Duodenal mucosa (tissue), 2 donors: ENCODE measurements around the gene THSD7A.

Source experiments
- H3K27ac ChIP-seq: one replicate; pipeline ENCODE4 v1.7.0; 2013; ENCODE audit warnings: low read depth, low read length
- H3K27me3 ChIP-seq, 2 donors: one replicate each; pipeline ENCODE4 v1.7.0; 2013; ENCODE audit warnings: low read length in 2 of 2, control low read depth in 1 of 2; ENCODE audit not compliant: insufficient read depth in 2 of 2, control insufficient read depth in 1 of 2
- H3K36me3 ChIP-seq, 2 donors: one replicate each; pipeline ENCODE4 v1.7.0; 2013; ENCODE audit warnings: low read length in 2 of 2, control low read depth in 1 of 2; ENCODE audit not compliant: insufficient read depth in 2 of 2, control insufficient read depth in 1 of 2
- H3K4me1 ChIP-seq, 2 donors: one replicate each; pipeline ENCODE4 v1.7.0; 2013; ENCODE audit warnings: low read length in 2 of 2, control low read depth in 1 of 2; ENCODE audit not compliant: insufficient read depth in 2 of 2, control insufficient read depth in 1 of 2
- H3K4me3 ChIP-seq, 2 donors: one replicate each; pipeline ENCODE4 v1.7.0; 2013; ENCODE audit warnings: low read length in 2 of 2, low read depth in 1 of 2
- H3K9ac ChIP-seq, 2 donors: one replicate each; pipeline ENCODE4 v1.7.0; 2013; ENCODE audit warnings: low read length in 2 of 2, low read depth in 1 of 2
- H3K9me3 ChIP-seq, 2 donors: one replicate each; pipeline ENCODE4 v1.7.0; 2013; ENCODE audit warnings: low read length in 2 of 2, control low read depth in 1 of 2; ENCODE audit not compliant: control insufficient read depth in 1 of 2

The THSD7A gene

GRCh38 chr7:11376529-11376928 is 455.5 kb downstream of the THSD7A start:
- Histone ChIP-seq H3K27ac (no peak overlapping the region), H3K36me3 (no peaks in the 10 kb centered on the region), H3K4me3 (no peak overlapping the region)

GRCh38 chr7:11374629-11375028 is 457.4 kb downstream of the THSD7A start:
- Histone ChIP-seq H3K4me1 (peaks cover 14 to 23% of the 10 kb centered on the region in 2 donors), H3K9me3 (no peaks in the 10 kb centered on the region), H3K27me3 (no peaks in the 10 kb centered on the region), H3K36me3 (no peaks in the 10 kb centered on the region), H3K27ac (no peak overlapping the region), H3K4me3 (no peak overlapping the region), H3K9ac (no peak overlapping the region)

More at GRCh38 chr7:11376529-11376928, 455.5 kb downstream of the THSD7A start:
- no peak overlapping the region for H3K9ac ChIP-seq
- peaks cover 14 to 23% of the 10 kb centered on the region in 2 donors for H3K4me1 ChIP-seq
- no peaks in the 10 kb centered on the region for H3K9me3 ChIP-seq
- no peaks in the 10 kb centered on the region for H3K27me3 ChIP-seq

- Histone ChIP-seq H3K9ac (no peak overlapping the region), H3K27me3 (no peaks in the 10 kb centered on the region), H3K36me3 (no peaks in the 10 kb centered on the region), H3K4me1 (peaks cover 14 to 23% of the 10 kb centered on the region in 2 donors), H3K27ac (no peak overlapping the region), H3K4me3 (no peak overlapping the region), H3K9me3 (no peaks in the 10 kb centered on the region)
These were observed 458.4 kb downstream of the THSD7A start for GRCh38 chr7:11373546-11374142.

GRCh38 chr7:11369696-11370095 is 462.3 kb downstream of the THSD7A start:
- Histone ChIP-seq H3K36me3 (no peaks in the 10 kb centered on the region), H3K4me1 (peaks cover 3 to 9% of the 10 kb centered on the region in 2 donors), H3K27ac (no peak overlapping the region), H3K4me3 (no peak overlapping the region), H3K9me3 (no peaks in the 10 kb centered on the region), H3K9ac (no peak overlapping the region), H3K27me3 (no peaks in the 10 kb centered on the region)

GRCh38 chr7:11366118-11366517 is 465.9 kb downstream of the THSD7A start:
- H3K9me3 ChIP-seq, result no peaks in the 10 kb centered on the region
- no peaks in the 10 kb centered on the region for H3K36me3 ChIP-seq
- H3K4me3 ChIP-seq, result no peak overlapping the region
- no peak overlapping the region for H3K27ac ChIP-seq
- H3K27me3 ChIP-seq, result no peaks in the 10 kb centered on the region
- H3K4me1 ChIP-seq, result no peaks in the 10 kb centered on the region
- no peak overlapping the region for H3K9ac ChIP-seq

- Histone ChIP-seq H3K9me3 (no peaks in the 10 kb centered on the region), H3K27me3 (no peaks in the 10 kb centered on the region), H3K27ac (no peak overlapping the region), H3K36me3 (no peaks in the 10 kb centered on the region), H3K9ac (no peak overlapping the region), H3K4me3 (no peak overlapping the region), H3K4me1 (no peaks in the 10 kb centered on the region)
These were observed 473.4 kb downstream of the THSD7A start for GRCh38 chr7:11358637-11359036.

DNA sequence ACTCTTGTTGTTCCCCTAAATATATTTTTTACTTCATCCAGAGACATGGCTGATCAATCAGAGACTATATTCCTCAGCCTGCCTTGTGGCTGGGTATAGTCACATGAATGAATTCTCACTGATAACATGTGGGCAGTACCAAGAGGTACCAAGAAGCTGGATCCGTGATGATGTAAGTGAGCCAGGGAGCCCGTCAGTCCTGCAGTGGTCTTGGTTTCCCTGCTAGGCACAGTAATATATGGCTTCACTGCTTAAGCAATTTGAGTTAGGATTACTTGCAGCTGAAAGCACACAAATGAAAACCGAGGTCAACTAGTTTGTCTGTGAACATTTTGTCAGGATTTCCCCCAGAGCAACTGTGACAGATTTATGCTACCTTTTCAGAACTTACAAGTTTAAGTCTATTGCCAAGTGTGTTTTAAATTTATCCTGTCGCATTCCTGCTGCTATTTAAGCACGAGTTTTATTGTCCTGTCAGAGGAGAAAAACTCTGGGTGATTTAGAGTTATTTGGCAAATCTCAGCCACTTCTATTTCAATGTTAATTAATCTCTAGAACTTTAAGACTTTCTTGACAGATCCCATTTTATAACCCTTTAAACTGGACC is 476.5 kb downstream of the THSD7A start:
- no peaks in the 10 kb centered on the region for H3K4me1 ChIP-seq
- H3K4me3 ChIP-seq, result no peak overlapping the region
- no peaks in the 10 kb centered on the region for H3K9me3 ChIP-seq
- no peaks in the 10 kb centered on the region for H3K36me3 ChIP-seq
- H3K27ac ChIP-seq, result no peak overlapping the region
- H3K9ac ChIP-seq, result no peak overlapping the region
- no peaks in the 10 kb centered on the region for H3K27me3 ChIP-seq

GRCh38 chr7:11346302-11346701 is 485.7 kb downstream of the THSD7A start:
- no peak overlapping the region for H3K27ac ChIP-seq
- H3K36me3 ChIP-seq, result no peaks in the 10 kb centered on the region
- H3K9ac ChIP-seq, result no peak overlapping the region
- H3K27me3 ChIP-seq, result no peaks in the 10 kb centered on the region
- no peaks in the 10 kb centered on the region for H3K9me3 ChIP-seq
- H3K4me1 ChIP-seq, result peaks cover 4 to 6% of the 10 kb centered on the region in 2 donors
- H3K4me3 ChIP-seq, result no peak overlapping the region

GRCh38 chr7:11345621-11346020 is 486.4 kb downstream of the THSD7A start:
- H3K27me3 ChIP-seq, result no peaks in the 10 kb centered on the region
- peaks cover 4 to 6% of the 10 kb centered on the region in 2 donors for H3K4me1 ChIP-seq
- no peak overlapping the region for H3K9ac ChIP-seq
- no peak overlapping the region for H3K4me3 ChIP-seq
- H3K9me3 ChIP-seq, result no peaks in the 10 kb centered on the region
- no peaks in the 10 kb centered on the region for H3K36me3 ChIP-seq
- no peak overlapping the region for H3K27ac ChIP-seq

DNA sequence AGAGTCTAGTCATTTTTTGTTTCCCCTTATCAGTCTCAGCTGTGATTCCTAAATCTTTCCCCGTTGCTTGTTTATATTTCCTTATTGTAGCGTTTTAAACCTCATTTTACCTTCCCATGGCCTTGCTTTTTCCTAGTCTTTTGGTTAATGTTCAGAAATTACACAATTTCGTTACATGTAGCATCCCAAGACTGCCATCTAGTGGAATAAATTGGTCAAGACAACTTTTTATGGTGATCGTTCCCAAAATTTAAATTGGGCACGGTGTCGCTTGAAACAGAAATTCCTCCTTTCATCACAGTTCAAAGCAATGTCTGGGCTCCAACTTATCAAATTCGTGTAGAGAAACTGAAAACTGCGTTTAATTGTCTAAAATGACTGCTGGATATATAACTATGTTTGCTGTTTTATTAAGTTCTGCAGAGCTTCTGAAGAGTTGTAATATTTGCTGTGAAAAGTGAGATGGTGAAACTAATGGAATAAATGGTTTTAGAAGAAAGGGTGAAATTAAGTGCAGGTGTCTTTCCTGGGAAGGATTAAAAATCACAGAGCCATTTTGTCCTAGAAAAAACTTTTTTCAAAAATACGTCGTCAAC is 488.1 kb downstream of the THSD7A start:
- H3K9ac ChIP-seq, result no peak overlapping the region
- no peak overlapping the region for H3K4me3 ChIP-seq
- H3K9me3 ChIP-seq, result no peaks in the 10 kb centered on the region

More for the DNA sequence above, 488.1 kb downstream of the THSD7A start:
- H3K27ac ChIP-seq, result no peak overlapping the region
- peaks cover 4 to 6% of the 10 kb centered on the region in 2 donors for H3K4me1 ChIP-seq
- no peaks in the 10 kb centered on the region for H3K36me3 ChIP-seq
- no peaks in the 10 kb centered on the region for H3K27me3 ChIP-seq
